Measurements from ENCODE around the gene ORAI2. TPM values are rescaled to one million over a fixed set of nuclear protein-coding genes. Genes with fewer than 3 reads are reported as not detected.

ORAI2 gene
- total and polyA plus RNA-seq, 2 of the 8 experiments (the other 6 are each of a cell fraction or from before 2014, with no cell fraction given), result 20.7 to 35.2 TPM

DNA sequence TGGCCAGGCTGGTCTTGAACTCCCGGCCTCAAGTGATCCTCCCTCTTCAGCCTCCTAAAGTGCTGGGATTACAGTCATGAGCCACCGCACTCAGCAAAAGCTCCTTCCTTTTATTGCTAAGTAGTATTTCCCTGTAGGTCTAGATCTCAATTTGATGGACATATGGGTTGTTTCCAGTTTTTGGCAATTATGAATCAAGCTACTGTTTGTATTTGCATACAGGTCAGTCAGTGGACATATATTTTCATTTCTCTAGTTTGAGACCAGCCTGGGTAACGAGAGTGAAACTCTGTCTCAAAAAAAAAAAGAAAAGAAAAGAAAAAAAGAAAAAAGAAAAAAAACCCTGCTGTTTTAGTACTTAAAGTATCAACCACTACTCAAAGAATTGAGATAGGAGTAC, 43.6 kb upstream of the ORAI2 start:
- H2BK5ac ChIP-seq (ENCODE audit: low read depth, low read length), result no peak overlapping the region
- H3K4me2 ChIP-seq (ENCODE audit: insufficient read depth in 1 of 2, low read depth in 2 of 2, low read length in 2 of 2), result no peak overlapping the region
- H2AFZ ChIP-seq (ENCODE audit: low read length), result no peak overlapping the region
- no peak overlapping the region for H3K56ac ChIP-seq (replicated peaks; ENCODE audit: insufficient read length, low read depth, low read length)
- no peak overlapping the region for H4K91ac ChIP-seq (replicated peaks; ENCODE audit: insufficient read length, low read length)
- no peaks in the 10 kb centered on the region for H3K4me1 ChIP-seq (replicated peaks in 1 of 4; ENCODE audit: control insufficient read depth in 3 of 4, insufficient read depth in 4 of 4, low read length in 3 of 4)
- H3K4me3 ChIP-seq (ENCODE audit: extremely low read depth in 1 of 4, insufficient read depth in 2 of 4, low read depth in 3 of 4, low read length in 4 of 4), result no peak overlapping the region
- no peaks in the 10 kb centered on the region; the same call in 1 of the 2 replicates for H3K79me1 ChIP-seq (ENCODE audit: low read depth, low read length)
- H3K23me2 ChIP-seq (ENCODE audit: low read depth, low read length), result no peaks in the 10 kb centered on the region
- H3K4ac ChIP-seq (replicated peaks; ENCODE audit: insufficient read length, low read depth, low read length), result no peak overlapping the region
- no peak overlapping the region for H3K14ac ChIP-seq (ENCODE audit: insufficient read length)
- ChIA-PET CTCF (ENCODE audit: partially characterized antibody) (interaction anchor here (0.6 to 11.4 kb wide), 9 partner anchors 10 to 674 kb away, joined by 3 to 118 read pairs (median 5); no protein-coding TSS in a partner anchor), POLR2A (ENCODE audit: partially characterized antibody) (no interaction called here)
- no peak overlapping the region for H4K5ac ChIP-seq (ENCODE audit: insufficient read length, low read depth, low read length)
- no peak overlapping the region for H2BK12ac ChIP-seq (ENCODE audit: low read depth, low read length)
- FAIRE-seq, result no peak
- no peak for DNase-seq (ENCODE audit: low read depth in 1 of 2, low spot score in 2 of 2)
- no peak overlapping the region for H3K27ac ChIP-seq (ENCODE audit: low read depth, low read length)
- H2BK120ac ChIP-seq (replicated peaks; ENCODE audit: low read depth, low read length), result no peak overlapping the region
- no peak overlapping the region for H2BK20ac ChIP-seq (ENCODE audit: low read length)
- H3K79me2 ChIP-seq (ENCODE audit: control insufficient read depth in 1 of 2, insufficient read depth in 2 of 2, low read length in 2 of 2), result no peaks in the 10 kb centered on the region
- no peak overlapping the region for H3K18ac ChIP-seq (ENCODE audit: extremely low read depth, low read length)
- H2BK15ac ChIP-seq (ENCODE audit: low read length), result no peak overlapping the region
- WGBS, 2 experiments (ENCODE audit: extremely low coverage in 1 of 2, insufficient coverage in 1 of 2, insufficient read length in 1 of 2, insufficient replicate concordance in 2 of 2, low coverage in 1 of 2, low lambda C conversion rate in 2 of 2, missing lambda C conversion rate in 1 of 2), result 91% methylated on average over 3 of the region's 3 CpGs; no CpG with 5 or more reads in 1 of the 2 experiments
- H3K36me3 ChIP-seq (ENCODE audit: control insufficient read depth in 2 of 4, insufficient read depth in 4 of 4, low read length in 3 of 4), result peaks cover 0 to 5% (median 0%) of the 10 kb centered on the region in 4 experiments; a peak in 1 of 8 replicates
- H3K23ac ChIP-seq (ENCODE audit: insufficient read length), result no peak overlapping the region
- peaks cover 1 to 4% of the 10 kb centered on the region in 2 experiments for H4K20me1 ChIP-seq (replicated peaks in 1 of 2; ENCODE audit: control insufficient read depth in 1 of 2, insufficient read depth in 2 of 2, low read length in 2 of 2)
- H4K8ac ChIP-seq (ENCODE audit: extremely low read depth, insufficient read depth, low read length), result no peak overlapping the region
- TF ChIP-seq KDM1A (IDR thresholded peaks at IDR 0.05; ENCODE audit: borderline replicate concordance, low read length), result no peak
- TF ChIP-seq PHF8 (conservative IDR thresholded peaks at IDR 0.05; ENCODE audit: low read depth, low read length), result no peak
- no peak for TF ChIP-seq RFX5 (IDR thresholded peaks at IDR 0.05; ENCODE audit: borderline replicate concordance, low read depth, low read length)
- no peak for TF ChIP-seq CHD1 (IDR thresholded peaks at IDR 0.05; ENCODE audit: low read depth, low read length)
- TF ChIP-seq SP2 (IDR thresholded peaks at IDR 0.05; ENCODE audit: low read length), result no peak
- TF ChIP-seq POLR2A (IDR thresholded peaks at IDR 0.05; ENCODE audit: control extremely low read depth in 1 of 2, low read depth in 2 of 2, low read length in 2 of 2), result no peak
- no peak for TF ChIP-seq CBX8 (IDR thresholded peaks at IDR 0.05; ENCODE audit: borderline replicate concordance, low read depth, low read length)
- no peak for TF ChIP-seq SIRT6 (IDR thresholded peaks at IDR 0.05; ENCODE audit: low read length)
- no peak for TF ChIP-seq CHD2 (IDR thresholded peaks at IDR 0.05; ENCODE audit: low read length)
- H3K9ac ChIP-seq (replicated peaks in 1 of 4; ENCODE audit: extremely low read depth in 1 of 4, low read depth in 3 of 4, low read length in 3 of 4), result no peak overlapping the region
- H2AK5ac ChIP-seq (ENCODE audit: low read depth, low read length), result no peak overlapping the region
- H3K9me3 ChIP-seq (ENCODE audit: insufficient read depth in 2 of 2, low read depth in 1 of 2, low read length in 1 of 2), result no peaks in the 10 kb centered on the region
- no peaks in the 10 kb centered on the region for H3K27me3 ChIP-seq (replicated peaks in 1 of 4; ENCODE audit: control insufficient read depth in 3 of 4, extremely low read depth in 1 of 4, insufficient read depth in 3 of 4, low read length in 3 of 4)
